ENCODE measurements around the gene RSAD2. TPM values are rescaled to one million over a fixed set of nuclear protein-coding genes. Genes with fewer than 3 reads are reported as not detected.

Gene RSAD2
- total RNA-seq, 1 donor from 2014 or later, result 0.53 TPM

DNA sequence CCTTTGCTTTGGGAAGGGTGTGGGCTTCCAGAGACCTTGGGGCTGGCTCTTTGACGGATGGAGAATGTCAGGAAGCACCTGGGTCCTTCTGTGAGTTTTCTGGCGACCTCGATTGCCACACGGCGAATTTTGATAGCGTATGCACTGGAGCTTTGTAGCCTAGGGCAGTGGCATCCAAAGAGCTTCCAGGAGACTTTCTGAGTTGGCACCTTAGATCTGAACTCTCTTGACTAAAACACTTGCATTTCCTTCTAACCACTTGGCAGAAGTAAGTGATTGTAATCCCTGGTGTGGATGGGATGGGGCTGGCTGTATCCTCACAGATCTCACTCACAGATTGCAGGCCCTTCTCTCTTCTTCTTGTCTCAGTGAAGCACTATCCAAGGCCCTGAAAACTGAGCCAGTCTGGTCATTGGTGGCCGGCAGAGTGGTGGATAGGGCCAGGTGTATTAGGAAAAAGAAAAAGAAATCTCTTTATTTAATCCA lies 47.4 kb downstream of the RSAD2 start:
- Histone ChIP-seq H3K27me3 (ENCODE audit: control insufficient read depth, insufficient read depth, low read length) (no peaks in the 10 kb centered on the region), H3K36me3 (ENCODE audit: control insufficient read depth, insufficient read depth, low read length) (no peaks in the 10 kb centered on the region), H3K4me3 (ENCODE audit: low read depth, low read length) (no peak overlapping the region)
- FAIRE-seq (no peak), DNase-seq (ENCODE audit: low read depth) (no peak)
- TF ChIP-seq, protein P1, sequence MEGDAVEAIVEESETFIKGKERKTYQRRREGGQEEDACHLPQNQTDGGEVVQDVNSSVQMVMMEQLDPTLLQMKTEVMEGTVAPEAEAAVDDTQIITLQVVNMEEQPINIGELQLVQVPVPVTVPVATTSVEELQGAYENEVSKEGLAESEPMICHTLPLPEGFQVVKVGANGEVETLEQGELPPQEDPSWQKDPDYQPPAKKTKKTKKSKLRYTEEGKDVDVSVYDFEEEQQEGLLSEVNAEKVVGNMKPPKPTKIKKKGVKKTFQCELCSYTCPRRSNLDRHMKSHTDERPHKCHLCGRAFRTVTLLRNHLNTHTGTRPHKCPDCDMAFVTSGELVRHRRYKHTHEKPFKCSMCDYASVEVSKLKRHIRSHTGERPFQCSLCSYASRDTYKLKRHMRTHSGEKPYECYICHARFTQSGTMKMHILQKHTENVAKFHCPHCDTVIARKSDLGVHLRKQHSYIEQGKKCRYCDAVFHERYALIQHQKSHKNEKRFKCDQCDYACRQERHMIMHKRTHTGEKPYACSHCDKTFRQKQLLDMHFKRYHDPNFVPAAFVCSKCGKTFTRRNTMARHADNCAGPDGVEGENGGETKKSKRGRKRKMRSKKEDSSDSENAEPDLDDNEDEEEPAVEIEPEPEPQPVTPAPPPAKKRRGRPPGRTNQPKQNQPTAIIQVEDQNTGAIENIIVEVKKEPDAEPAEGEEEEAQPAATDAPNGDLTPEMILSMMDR (IDR thresholded peaks at IDR 0.05; ENCODE audit: insufficient read depth, low read length, severe bottlenecking), result no peak

DNA sequence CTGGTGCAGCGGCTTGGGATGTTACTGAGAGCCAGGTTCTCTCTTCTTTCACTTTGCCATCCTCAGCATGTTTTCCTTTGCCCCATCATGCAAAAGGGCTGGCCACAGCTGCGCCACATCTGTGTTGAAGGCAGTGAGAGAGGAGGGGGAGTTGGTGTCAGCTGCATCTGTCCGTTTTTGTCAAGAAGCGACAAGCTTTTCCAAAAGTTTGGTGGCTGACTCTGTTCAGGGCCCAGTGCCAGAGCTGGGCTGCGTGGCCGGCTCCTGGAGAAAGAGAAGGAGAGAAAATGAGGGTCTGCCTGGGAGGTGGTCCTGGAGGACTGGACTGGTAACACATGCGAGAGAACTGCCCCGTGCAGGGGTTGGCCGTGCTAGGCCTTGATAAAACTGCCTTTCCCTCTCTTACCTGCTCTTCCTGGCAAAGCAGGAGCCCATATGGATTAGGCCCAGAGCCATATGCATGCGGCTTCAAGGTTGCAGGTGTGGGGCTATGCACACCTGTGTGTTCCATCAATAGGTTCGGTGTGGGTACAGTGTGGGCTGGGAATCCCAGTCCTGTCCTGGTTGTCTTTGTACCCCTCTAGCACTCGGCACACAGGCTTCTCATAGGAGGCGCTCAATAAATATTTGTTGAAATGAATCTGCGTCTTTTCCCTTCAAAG lies 48.6 kb downstream of the RSAD2 start:
- TF ChIP-seq, protein P1 (IDR thresholded peaks at IDR 0.05; ENCODE audit: insufficient read depth, low read length, severe bottlenecking), result no peak
- Histone ChIP-seq H3K4me3 (ENCODE audit: low read depth, low read length) (no peak overlapping the region), H3K36me3 (ENCODE audit: control insufficient read depth, insufficient read depth, low read length) (no peaks in the 10 kb centered on the region), H3K27me3 (ENCODE audit: control insufficient read depth, insufficient read depth, low read length) (no peaks in the 10 kb centered on the region)
- FAIRE-seq (no peak), DNase-seq (ENCODE audit: low read depth) (no peak)

DNA sequence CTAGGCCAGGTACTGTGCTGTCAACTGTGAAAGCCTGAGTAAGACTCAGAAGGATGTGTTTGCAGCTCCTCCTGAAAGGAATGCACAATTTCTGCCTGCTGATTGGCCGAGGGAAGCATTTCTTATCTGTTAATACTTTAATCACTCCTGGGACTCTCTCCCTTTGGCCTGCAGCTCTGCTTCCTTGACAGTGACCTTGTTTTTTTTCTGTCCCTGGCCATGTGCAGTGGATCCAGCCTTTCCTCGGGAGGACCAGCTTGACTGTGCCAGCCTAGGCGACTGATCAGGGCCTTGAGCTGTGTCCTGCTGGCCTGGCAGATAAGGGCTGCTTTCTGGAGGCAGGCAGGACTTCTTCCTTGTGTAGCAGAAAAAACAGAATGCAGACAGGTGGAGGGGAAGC lies 49.6 kb downstream of the RSAD2 start:
- Histone ChIP-seq H3K36me3 (ENCODE audit: control insufficient read depth, insufficient read depth, low read length) (no peaks in the 10 kb centered on the region), H3K27me3 (ENCODE audit: control insufficient read depth, insufficient read depth, low read length) (no peaks in the 10 kb centered on the region), H3K4me3 (ENCODE audit: low read depth, low read length) (no peak overlapping the region)
- TF ChIP-seq, protein P1 (IDR thresholded peaks at IDR 0.05; ENCODE audit: insufficient read depth, low read length, severe bottlenecking), result no peak
- DNase-seq (ENCODE audit: low read depth), result no peak
- FAIRE-seq, result no peak

DNA sequence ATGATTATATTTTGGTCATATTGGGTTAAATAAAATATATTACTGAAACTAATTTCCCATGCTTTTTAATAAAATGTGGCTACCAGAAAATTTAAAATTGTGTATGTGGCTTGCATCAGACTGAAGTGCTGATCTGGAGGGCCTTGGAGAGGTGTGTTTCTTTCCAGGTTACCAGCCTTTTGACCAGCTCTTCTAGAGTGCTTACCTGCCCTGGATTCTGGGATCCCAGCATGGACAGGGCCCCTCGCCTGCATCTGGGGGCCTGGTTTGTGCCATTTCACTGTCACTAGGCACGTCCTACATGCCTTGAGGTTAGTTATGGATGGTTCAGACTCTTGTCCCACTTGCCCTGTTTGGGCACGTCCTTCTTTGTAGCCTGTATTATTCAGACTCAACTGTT lies 50.2 kb downstream of the RSAD2 start:
- TF ChIP-seq, protein P1 (IDR thresholded peaks at IDR 0.05; ENCODE audit: insufficient read depth, low read length, severe bottlenecking), result no peak
- FAIRE-seq (no peak), DNase-seq (ENCODE audit: low read depth) (no peak)

DNA sequence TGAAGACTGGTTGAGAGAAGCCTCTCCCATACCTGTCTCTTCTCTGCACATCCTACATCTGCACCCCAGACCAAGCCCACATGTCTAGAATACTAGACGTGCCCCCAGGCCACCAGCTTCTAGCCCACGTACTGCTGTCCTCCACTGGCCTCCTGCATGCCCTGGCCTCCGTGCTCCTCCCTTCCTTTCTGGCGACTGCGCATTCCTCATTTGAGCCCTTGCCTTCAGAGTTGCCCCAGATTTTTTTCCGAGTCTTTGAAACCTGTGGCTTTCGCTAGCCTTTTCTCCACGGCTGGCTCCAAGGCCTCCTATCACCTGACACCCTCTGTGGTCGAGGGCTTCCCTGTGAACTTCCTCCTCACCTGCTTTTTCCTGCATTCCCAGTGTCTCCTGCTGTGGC lies 50.9 kb downstream of the RSAD2 start:
- Histone ChIP-seq H3K36me3 (ENCODE audit: control insufficient read depth, insufficient read depth, low read length) (no peaks in the 10 kb centered on the region), H3K27me3 (ENCODE audit: control insufficient read depth, insufficient read depth, low read length) (no peaks in the 10 kb centered on the region), H3K4me3 (ENCODE audit: low read depth, low read length) (no peak overlapping the region)
- FAIRE-seq, result no peak
- DNase-seq (ENCODE audit: low read depth), result no peak
- TF ChIP-seq, protein P1 (IDR thresholded peaks at IDR 0.05; ENCODE audit: insufficient read depth, low read length, severe bottlenecking), result no peak

More for the DNA sequence above, 50.2 kb downstream of the RSAD2 start:
- Histone ChIP-seq H3K36me3 (ENCODE audit: control insufficient read depth, insufficient read depth, low read length) (no peaks in the 10 kb centered on the region), H3K27me3 (ENCODE audit: control insufficient read depth, insufficient read depth, low read length) (no peaks in the 10 kb centered on the region), H3K4me3 (ENCODE audit: low read depth, low read length) (no peak overlapping the region)

Data from bronchial epithelial cell (primary cell).